K562 (cell line): Measurements from ENCODE around the gene CYB5R4. TPM values are rescaled to one million over a fixed set of nuclear protein-coding genes. Genes with fewer than 3 reads are reported as not detected.
A peak's percentile ranks its signal among the peaks of the same experiment; 100 is the strongest.

Experiments used
- ATF1 ChIP-seq, 2 experiments: fragments of 450-650 bp in 1 of 2; IDR thresholded peaks; 2 replicates each; pipeline ENCODE4 v1.6.1; 2016; ENCODE audit warnings: missing compliant biosample characterization in 1 of 2, missing genetic modification characterization in 1 of 2
- FOXP4 ChIP-seq: sonication (generic); formaldehyde crosslinking; IDR thresholded peaks from 2 replicates; pipeline ENCODE4 v1.8.0; 2022; ENCODE audit warnings: mild to moderate bottlenecking, missing genetic modification reagents, borderline replicate concordance
- L3MBTL2 ChIP-seq: fragments of 450-650 bp; IDR thresholded peaks from 2 replicates; pipeline ENCODE4 v1.6.1; 2016; ENCODE audit warnings: mild to moderate bottlenecking, moderate library complexity
- NFIX ChIP-seq: fragments of 250-450 bp; sonication (Bioruptor Pico); IDR thresholded peaks from 2 replicates; pipeline ENCODE4 v1.4.0; 2020; ENCODE audit warnings: low read depth, mild to moderate bottlenecking, moderate library complexity
- PHB ChIP-seq: fragments of 250-450 bp; sonication (Bioruptor Pico); IDR thresholded peaks from 2 replicates; pipeline ENCODE4 v1.5.0; 2021
- RFX7 ChIP-seq: fragments of 250-450 bp; sonication (Bioruptor Pico); IDR thresholded peaks from 2 replicates; pipeline ENCODE4 v1.5.1; 2021; ENCODE audit warnings: mild to moderate bottlenecking
- RREB1 ChIP-seq: fragments of 250-450 bp; sonication (Bioruptor Pico); IDR thresholded peaks from 2 replicates; pipeline ENCODE4 v1.4.0; 2020
- SNIP1 ChIP-seq: fragments of 450-650 bp; IDR thresholded peaks from 2 replicates; pipeline ENCODE4 v1.7.1; 2017; ENCODE audit warnings: low read depth, mild to moderate bottlenecking
- THAP7 ChIP-seq: fragments of 250-450 bp; sonication (Bioruptor Pico); IDR thresholded peaks from 2 replicates; pipeline ENCODE4 v1.5.0; 2021
- ZBTB17 ChIP-seq: fragments of 450-650 bp; formaldehyde crosslinking; IDR thresholded peaks from 2 replicates; pipeline ENCODE4 v1.4.0; 2020; ENCODE audit warnings: mild to moderate bottlenecking
- ZNF184 ChIP-seq: sonication (generic); formaldehyde crosslinking; IDR thresholded peaks from 2 replicates; pipeline ENCODE4 v1.5.0; 2020; ENCODE audit warnings: missing genetic modification reagents
- ZNF41 ChIP-seq: fragments of 250-450 bp; sonication (Bioruptor Pico); conservative IDR thresholded peaks from 2 replicates; pipeline ENCODE4 v1.4.0; 2020; ENCODE audit warnings: mild to moderate bottlenecking
- ZNF778 ChIP-seq: fragments of 450-650 bp; formaldehyde crosslinking; IDR thresholded peaks from 2 replicates; pipeline ENCODE4 v1.4.0; 2020; ENCODE audit warnings: mild to moderate bottlenecking, moderate library complexity
- polyA plus RNA-seq, 8 experiments: library from polyadenylated mRNA; depleted of rRNA in 4 of 8; stranded (reverse) in 5 of 8; unstranded in 3 of 8; fragments of >200 nt; fragmentation: Nextera tagmentation in 2 of 8; fragmentation: Illumina TruSeq in 1 of 8; extraction: Ambion mirVana in 2 of 8; extraction: Trizol in 1 of 8; gene quantifications; 2 replicates each; pipeline versions ENCODE4 v1.2.1 to v1.2.3, GENCODE V29; 2011 to 2014; ENCODE audit warnings: inconsistent platforms in 1 of 8, missing spikeins in 1 of 8
- total RNA-seq, 7 experiments: library from RNA; depleted of rRNA in 6 of 7; stranded (reverse); fragments of >200 nt in 6 of 7; fragmentation: Illumina TruSeq in 2 of 7; extraction: Trizol in 2 of 7; gene quantifications; 2 replicates each; pipeline versions ENCODE4 v1.2.1 to v1.2.3, GENCODE V29; 2011 to 2021; ENCODE audit warnings: low replicate concordance in 1 of 7
- TF ChIP-seq, protein P1 (sequence below): fragments of 450-650 bp; formaldehyde crosslinking; IDR thresholded peaks from 2 replicates; pipeline ENCODE4 v1.4.0; 2020; ENCODE audit warnings: mild to moderate bottlenecking
- TF ChIP-seq, protein P2 (sequence below): fragments of 250-450 bp; sonication (Bioruptor Pico); IDR thresholded peaks from 2 replicates; pipeline ENCODE4 v1.5.0; 2020; ENCODE audit warnings: mild to moderate bottlenecking, borderline replicate concordance

CYB5R4 gene
- total and polyA plus RNA-seq, 9 of the 15 experiments (the other 6 are each of a cell fraction or from before 2014, with no cell fraction given), result 5.9 to 23.1 (median 19.0) TPM

- TF ChIP-seq RREB1 (CRISPR knock-in tag), result no peak
- TF ChIP-seq, protein P1, sequence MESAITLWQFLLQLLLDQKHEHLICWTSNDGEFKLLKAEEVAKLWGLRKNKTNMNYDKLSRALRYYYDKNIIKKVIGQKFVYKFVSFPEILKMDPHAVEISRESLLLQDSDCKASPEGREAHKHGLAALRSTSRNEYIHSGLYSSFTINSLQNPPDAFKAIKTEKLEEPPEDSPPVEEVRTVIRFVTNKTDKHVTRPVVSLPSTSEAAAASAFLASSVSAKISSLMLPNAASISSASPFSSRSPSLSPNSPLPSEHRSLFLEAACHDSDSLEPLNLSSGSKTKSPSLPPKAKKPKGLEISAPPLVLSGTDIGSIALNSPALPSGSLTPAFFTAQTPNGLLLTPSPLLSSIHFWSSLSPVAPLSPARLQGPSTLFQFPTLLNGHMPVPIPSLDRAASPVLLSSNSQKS (CRISPR knock-in tag), result no peak
- peak; percentile 74; the same call in 1 of the 2 replicates for TF ChIP-seq ZNF41 (CRISPR knock-in tag)
- no peak for TF ChIP-seq THAP7 (CRISPR knock-in tag)
- TF ChIP-seq FOXP4 (CRISPR knock-in tag), result peak; percentile 97; the same call in 1 of the 2 replicates
- no peak; the same call in 1 of the 2 replicates for TF ChIP-seq L3MBTL2
- TF ChIP-seq ZNF184 (CRISPR knock-in tag), result no peak
- peak; percentile 65; the same call in 1 of the 2 replicates for TF ChIP-seq ATF1 (CRISPR knock-in tag; IDR thresholded peaks at IDR 0.05)
- TF ChIP-seq ATF1 (tag; IDR thresholded peaks at IDR 0.05), result peak; percentile 95
- TF ChIP-seq RFX7, result no peak
- 0 out of 2 replicates have a peak, but pooled peaks have one; percentile 76 for TF ChIP-seq PHB (CRISPR knock-in tag)
- no peak for TF ChIP-seq NFIX (CRISPR knock-in tag)
- TF ChIP-seq SNIP1, result peak; percentile 42; the same call in 1 of the 2 replicates
- no peak for TF ChIP-seq ZNF778 (CRISPR knock-in tag)
- TF ChIP-seq ZBTB17, result no peak
- TF ChIP-seq, protein P2, sequence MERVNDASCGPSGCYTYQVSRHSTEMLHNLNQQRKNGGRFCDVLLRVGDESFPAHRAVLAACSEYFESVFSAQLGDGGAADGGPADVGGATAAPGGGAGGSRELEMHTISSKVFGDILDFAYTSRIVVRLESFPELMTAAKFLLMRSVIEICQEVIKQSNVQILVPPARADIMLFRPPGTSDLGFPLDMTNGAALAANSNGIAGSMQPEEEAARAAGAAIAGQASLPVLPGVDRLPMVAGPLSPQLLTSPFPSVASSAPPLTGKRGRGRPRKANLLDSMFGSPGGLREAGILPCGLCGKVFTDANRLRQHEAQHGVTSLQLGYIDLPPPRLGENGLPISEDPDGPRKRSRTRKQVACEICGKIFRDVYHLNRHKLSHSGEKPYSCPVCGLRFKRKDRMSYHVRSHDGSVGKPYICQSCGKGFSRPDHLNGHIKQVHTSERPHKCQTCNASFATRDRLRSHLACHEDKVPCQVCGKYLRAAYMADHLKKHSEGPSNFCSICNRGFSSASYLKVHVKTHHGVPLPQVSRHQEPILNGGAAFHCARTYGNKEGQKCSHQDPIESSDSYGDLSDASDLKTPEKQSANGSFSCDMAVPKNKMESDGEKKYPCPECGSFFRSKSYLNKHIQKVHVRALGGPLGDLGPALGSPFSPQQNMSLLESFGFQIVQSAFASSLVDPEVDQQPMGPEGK (CRISPR knock-in tag), result no peak
These were observed at the start of gene CYB5R4 (continued) for GRCh38 chr6:83859410-83860358.
